Mesendoderm (in vitro differentiated cells): ENCODE results near the gene EPN1.
A peak's percentile ranks its signal among the peaks of the same experiment; 100 is the strongest.

Source experiments
- DNase-seq: peaks from one replicate; pipeline ENCODE4 v3.0.0; 2013
- H2AK5ac ChIP-seq: 2 replicates; pipeline ENCODE4 v1.6.1; 2013; ENCODE audit warnings: low read length, inconsistent platforms
- H2BK120ac ChIP-seq: 2 replicates; pipeline ENCODE4 v1.6.1; 2013; ENCODE audit warnings: low read depth, mild to moderate bottlenecking, low read length, moderate library complexity, mixed read lengths
- H2BK15ac ChIP-seq: replicated peaks from 2 replicates; pipeline ENCODE4 v1.6.1; 2013; ENCODE audit warnings: low read depth, mild to moderate bottlenecking, moderate library complexity
- H2BK5ac ChIP-seq: 2 replicates; pipeline ENCODE4 v1.6.1; 2013; ENCODE audit warnings: low read length, inconsistent platforms
- H3K18ac ChIP-seq: 2 replicates; pipeline ENCODE4 v1.6.1; 2013; ENCODE audit warnings: mild to moderate bottlenecking, low read length, mixed read lengths
- H3K23ac ChIP-seq: one replicate; pipeline ENCODE4 v1.6.1; 2013; ENCODE audit warnings: low read length
- H3K27ac ChIP-seq: 2 replicates; pipeline ENCODE4 v1.5.1; 2013; ENCODE audit warnings: low read depth, mild to moderate bottlenecking, inconsistent platforms, low read length, moderate library complexity
- H3K27me3 ChIP-seq: 2 replicates; pipeline ENCODE4 v1.6.1; 2013; ENCODE audit warnings: low read length, control low read depth, mild to moderate bottlenecking, inconsistent platforms; ENCODE audit not compliant: insufficient read depth, poor library complexity
- H3K36me3 ChIP-seq: 2 replicates; pipeline ENCODE4 v1.6.1; 2013; ENCODE audit warnings: low read length, inconsistent platforms; ENCODE audit not compliant: control insufficient read depth, insufficient read depth
- H3K4ac ChIP-seq: one replicate; pipeline ENCODE4 v1.6.1; 2013; ENCODE audit warnings: low read depth, mild to moderate bottlenecking, low read length, moderate library complexity
- H3K4me1 ChIP-seq: 2 replicates; pipeline ENCODE4 v1.6.1; 2013; ENCODE audit warnings: low read depth, low read length, inconsistent platforms; ENCODE audit not compliant: control insufficient read depth
- H3K4me2 ChIP-seq: 2 replicates; pipeline ENCODE4 v1.6.1; 2013; ENCODE audit warnings: low read length
- H3K4me3 ChIP-seq: 2 replicates; pipeline ENCODE4 v1.5.1; 2013; ENCODE audit warnings: mild to moderate bottlenecking, low read length
- H3K56ac ChIP-seq: one replicate; pipeline ENCODE4 v1.6.1; 2013; ENCODE audit warnings: low read length
- H3K79me1 ChIP-seq: 2 replicates; pipeline ENCODE4 v1.6.1; 2013; ENCODE audit warnings: low read length, inconsistent platforms
- H3K79me2 ChIP-seq: 2 replicates; pipeline ENCODE4 v1.6.1; 2013; ENCODE audit warnings: mild to moderate bottlenecking, low read length; ENCODE audit not compliant: control insufficient read depth, insufficient read depth
- H3K9ac ChIP-seq: 2 replicates; pipeline ENCODE4 v1.6.1; 2013; ENCODE audit warnings: low read length, inconsistent platforms
- H4K5ac ChIP-seq: one replicate; pipeline ENCODE4 v1.6.1; 2013; ENCODE audit warnings: low read length
- H4K8ac ChIP-seq: one replicate; pipeline ENCODE4 v1.6.1; 2013; ENCODE audit warnings: low read depth, mild to moderate bottlenecking, control low read depth, low read length, moderate library complexity
- WGBS: extraction: QIAGEN DNeasy Blood & Tissue Kit; methylation state at CpG from one replicate; pipeline ENCODE4 v1.1.7; 2013; ENCODE audit warnings: low lambda C conversion rate, missing lambda C conversion rate; ENCODE audit not compliant: insufficient coverage; ENCODE audit errors: extremely low coverage; 5-methylcytosine and 5-hydroxymethylcytosine counted together

EPN1 gene

DNA sequence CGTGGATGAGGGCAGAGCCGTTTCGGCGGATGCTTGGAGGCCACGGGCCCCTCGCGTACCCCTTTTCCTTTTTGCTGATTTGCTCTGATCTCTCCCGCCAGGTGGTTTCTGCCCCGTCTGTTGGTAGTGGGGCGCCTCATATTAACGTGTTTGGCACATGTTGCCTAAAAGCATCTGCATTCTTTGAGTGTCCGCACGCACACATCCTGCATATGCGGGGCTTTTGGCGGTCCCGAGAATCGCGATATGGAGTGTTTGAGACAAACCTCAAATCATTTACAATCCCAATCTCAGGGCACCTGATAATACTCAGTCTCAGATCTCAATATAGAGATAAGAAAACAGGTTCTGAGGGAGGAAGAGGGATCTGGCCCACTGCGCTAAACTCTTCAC, 19.4 kb upstream of the EPN1 start:
- Histone ChIP-seq H3K18ac (no peak overlapping the region), H2BK15ac (no peak overlapping the region), H3K27me3 (no peaks in the 10 kb centered on the region), H3K56ac (peak overlapping the region; percentile 97), H3K27ac (peak overlapping the region; percentile 96), H4K8ac (peak overlapping the region; percentile 56), H2AK5ac (no peak overlapping the region), H3K9ac (peak overlapping the region; percentile 82), H3K23ac (no peak overlapping the region), H3K4ac (peak overlapping the region; percentile 18), H4K5ac (peak overlapping the region; percentile 5), H3K4me3 (peak overlapping the region; percentile 64), H3K4me1 (peaks cover 4% of the 10 kb centered on the region), H3K36me3 (no peaks in the 10 kb centered on the region), H3K4me2 (peak overlapping the region; percentile 85), H3K79me1 (no peaks in the 10 kb centered on the region), H3K79me2 (peaks cover 53% of the 10 kb centered on the region), H2BK120ac (no peak overlapping the region), H2BK5ac (peak overlapping the region; percentile 61)
- DNase-seq, result no peak
- WGBS, result no CpG with 5 or more reads among the region's 19 CpGs

DNA sequence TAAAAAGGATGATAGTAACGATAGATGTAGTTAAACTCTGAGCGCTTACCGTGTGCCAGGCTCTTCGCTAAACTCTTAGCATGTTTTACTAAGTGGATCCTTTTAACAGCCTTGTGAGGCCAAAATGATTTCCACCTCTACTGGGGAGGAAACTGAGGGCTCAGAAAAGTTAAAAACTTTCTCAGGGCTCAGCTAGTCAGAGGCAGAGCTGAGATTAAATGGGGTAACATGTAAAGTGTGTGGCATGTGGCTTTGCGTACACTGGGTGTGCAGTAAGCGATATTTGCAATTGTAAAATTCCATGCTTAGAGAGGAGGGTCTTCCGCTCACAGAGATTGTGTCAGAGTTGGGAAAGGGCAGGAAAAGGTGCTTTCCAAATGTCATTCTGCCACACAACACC, 18.5 kb upstream of the EPN1 start:
- Histone ChIP-seq H3K27me3 (no peaks in the 10 kb centered on the region), H3K4me1 (peaks cover 4% of the 10 kb centered on the region), H3K27ac (no peak overlapping the region), H2BK15ac (no peak overlapping the region), H3K18ac (no peak overlapping the region), H3K79me2 (peaks cover 58% of the 10 kb centered on the region), H2AK5ac (no peak overlapping the region), H3K4me3 (peak overlapping the region; percentile 64), H3K56ac (peak overlapping the region; percentile 97), H3K36me3 (no peaks in the 10 kb centered on the region), H3K79me1 (no peaks in the 10 kb centered on the region), H3K4me2 (peak overlapping the region; percentile 85), H2BK5ac (no peak overlapping the region), H3K4ac (no peak overlapping the region), H2BK120ac (no peak overlapping the region), H4K5ac (no peak overlapping the region), H3K23ac (no peak overlapping the region), H4K8ac (no peak overlapping the region), H3K9ac (peak overlapping the region; percentile 82)
- no peak for DNase-seq
- 100% methylated on average over 1 of the region's 7 CpGs for WGBS

DNA sequence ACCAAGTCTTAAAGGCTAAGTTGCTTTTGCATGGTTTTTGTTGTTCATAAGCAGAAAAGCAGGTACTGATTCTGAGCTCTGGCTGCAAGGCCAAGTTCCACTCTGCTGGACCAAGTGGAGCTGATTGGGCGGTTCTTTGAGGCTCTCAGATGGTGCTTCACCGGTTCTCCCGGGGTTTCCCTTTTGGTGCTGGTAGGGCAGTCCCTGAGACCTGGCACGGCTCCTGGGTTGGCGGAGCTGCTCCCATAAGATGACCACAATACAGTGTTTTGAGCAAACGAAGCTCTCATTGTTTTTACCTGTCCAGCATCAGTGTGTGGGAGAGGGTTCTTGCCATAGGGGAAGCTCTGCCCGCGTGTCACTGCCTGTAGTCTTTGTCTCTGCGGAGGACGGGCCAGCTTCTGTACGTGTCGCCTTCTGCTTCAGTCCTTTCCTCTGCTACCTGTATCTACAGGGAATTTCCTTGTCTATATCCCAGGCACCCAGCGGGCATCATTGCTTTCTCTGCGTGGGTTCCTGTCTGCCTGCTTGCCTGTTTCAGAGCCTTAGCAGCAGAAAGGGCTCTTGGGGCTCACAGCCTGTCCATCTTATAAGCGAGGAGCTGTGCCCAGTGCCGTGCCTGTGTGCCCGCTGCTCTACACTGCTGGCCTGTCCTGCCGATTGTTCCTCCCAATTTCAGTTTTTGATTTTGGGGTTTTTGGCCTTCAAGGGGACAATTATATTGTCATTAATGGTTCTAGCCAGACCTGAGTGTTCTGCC, 17.9 kb upstream of the EPN1 start:
- no peaks in the 10 kb centered on the region for H3K36me3 ChIP-seq
- no peak overlapping the region for H2BK15ac ChIP-seq
- no peak overlapping the region for H3K23ac ChIP-seq
- H3K18ac ChIP-seq, result no peak overlapping the region
- H3K79me2 ChIP-seq, result peaks cover 62% of the 10 kb centered on the region
- H2BK5ac ChIP-seq, result no peak overlapping the region
- WGBS, result no CpG with 5 or more reads among the region's 18 CpGs
- no peak overlapping the region for H3K4ac ChIP-seq
- H2BK120ac ChIP-seq, result no peak overlapping the region
- H4K5ac ChIP-seq, result no peak overlapping the region
- H3K4me1 ChIP-seq, result peaks cover 4% of the 10 kb centered on the region
- H3K56ac ChIP-seq, result peak overlapping the region; percentile 97
- no peak overlapping the region for H4K8ac ChIP-seq
- H3K9ac ChIP-seq, result peak overlapping the region; percentile 82
- peak overlapping the region; percentile 85 for H3K4me2 ChIP-seq
- no peaks in the 10 kb centered on the region for H3K27me3 ChIP-seq
- no peak overlapping the region for H2AK5ac ChIP-seq
- H3K4me3 ChIP-seq, result peak overlapping the region; percentile 15
- H3K27ac ChIP-seq, result no peak overlapping the region
- no peak for DNase-seq
- no peaks in the 10 kb centered on the region for H3K79me1 ChIP-seq

DNA sequence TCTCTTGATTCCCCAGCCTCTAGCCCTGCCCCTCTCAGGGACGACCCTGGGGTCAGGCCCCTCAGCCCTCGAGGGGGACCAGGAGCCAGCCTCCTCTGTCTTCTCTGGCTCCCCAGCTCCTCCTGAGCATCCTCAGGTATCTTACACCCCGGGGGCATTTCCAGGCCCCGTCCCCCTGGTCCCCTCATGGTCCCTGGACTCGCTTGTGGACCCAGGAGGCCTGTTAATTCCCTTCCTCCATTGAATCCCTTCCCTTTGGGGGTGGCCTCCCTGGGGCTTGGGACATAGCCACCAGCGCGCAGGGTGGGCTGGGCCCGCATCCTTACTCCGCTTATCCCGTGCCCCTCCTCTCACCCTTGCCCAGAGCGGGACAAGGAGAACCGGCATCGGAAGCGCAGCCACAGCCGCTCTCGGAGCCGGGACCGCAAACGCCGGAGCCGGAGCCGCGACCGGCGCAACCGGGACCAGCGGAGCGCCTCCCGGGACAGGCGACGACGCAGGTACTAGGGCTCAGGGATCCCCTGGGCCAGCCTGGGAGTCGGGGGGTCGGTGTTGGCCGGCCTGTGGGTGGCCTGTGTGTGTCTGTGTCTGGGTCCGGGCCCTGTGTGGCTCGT, 16.1 kb upstream of the EPN1 start:
- H3K27ac ChIP-seq, result no peak overlapping the region
- no peak overlapping the region for H3K56ac ChIP-seq
- H3K36me3 ChIP-seq, result peaks cover 13% of the 10 kb centered on the region
- H3K4me1 ChIP-seq, result peaks cover 4% of the 10 kb centered on the region
- no peak overlapping the region for H4K5ac ChIP-seq
- no peak overlapping the region for H3K23ac ChIP-seq
- H3K4me2 ChIP-seq, result no peak overlapping the region
- no CpG with 5 or more reads among the region's 37 CpGs for WGBS
- H3K18ac ChIP-seq, result no peak overlapping the region
- H2AK5ac ChIP-seq, result no peak overlapping the region
- no peak overlapping the region for H3K4me3 ChIP-seq
- no peak overlapping the region for H3K4ac ChIP-seq
- H2BK15ac ChIP-seq, result no peak overlapping the region
- no peaks in the 10 kb centered on the region for H3K27me3 ChIP-seq
- H3K79me1 ChIP-seq, result peaks cover 5% of the 10 kb centered on the region
- H3K79me2 ChIP-seq, result peaks cover 78% of the 10 kb centered on the region
- no peak overlapping the region for H2BK5ac ChIP-seq
- H3K9ac ChIP-seq, result no peak overlapping the region
- DNase-seq, result no peak
- H4K8ac ChIP-seq, result no peak overlapping the region
- H2BK120ac ChIP-seq, result no peak overlapping the region

DNA sequence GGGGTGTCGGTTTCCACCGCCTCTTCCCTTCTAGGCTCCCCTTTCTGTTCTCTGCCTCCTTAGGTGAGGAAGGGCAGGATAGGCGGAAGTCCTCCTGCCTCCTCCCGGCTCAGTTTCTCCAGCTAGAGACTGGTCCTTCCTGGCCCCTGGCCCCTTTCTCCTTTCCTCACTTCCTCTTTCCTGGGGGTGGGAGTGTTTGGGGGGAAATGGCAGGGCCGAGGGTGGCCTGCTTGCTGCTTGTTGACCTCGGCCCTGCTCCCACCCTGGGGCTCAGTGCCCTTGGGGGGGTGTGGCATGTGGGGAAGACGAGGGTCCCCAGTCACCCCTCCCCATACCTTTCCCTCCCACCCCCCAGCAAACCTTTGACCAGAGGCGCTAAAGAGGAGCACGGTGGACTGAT, 15.2 kb upstream of the EPN1 start:
- Histone ChIP-seq H3K27ac (no peak overlapping the region), H2BK15ac (no peak overlapping the region), H3K56ac (no peak overlapping the region), H3K4me2 (no peak overlapping the region), H2AK5ac (no peak overlapping the region), H3K18ac (no peak overlapping the region), H3K9ac (no peak overlapping the region), H2BK5ac (no peak overlapping the region), H3K4me3 (no peak overlapping the region), H3K4ac (no peak overlapping the region), H3K23ac (no peak overlapping the region), H3K4me1 (peaks cover 4% of the 10 kb centered on the region), H3K27me3 (no peaks in the 10 kb centered on the region), H4K5ac (no peak overlapping the region), H3K79me2 (peaks cover 85% of the 10 kb centered on the region), H3K79me1 (peaks cover 7% of the 10 kb centered on the region), H3K36me3 (peaks cover 18% of the 10 kb centered on the region), H2BK120ac (no peak overlapping the region), H4K8ac (no peak overlapping the region)
- no peak for DNase-seq
- WGBS, result no CpG with 5 or more reads among the region's 9 CpGs
